NCI-H1694 treated with DMSO at 0.1 percent for 48 hours (cell line): Measurements from ENCODE around the gene SCLY.

Source experiments
- DNase-seq: peaks from one replicate; lab custom pipeline; 2025; lab: John Stamatoyannopoulos, UW

The SCLY gene

DNA sequence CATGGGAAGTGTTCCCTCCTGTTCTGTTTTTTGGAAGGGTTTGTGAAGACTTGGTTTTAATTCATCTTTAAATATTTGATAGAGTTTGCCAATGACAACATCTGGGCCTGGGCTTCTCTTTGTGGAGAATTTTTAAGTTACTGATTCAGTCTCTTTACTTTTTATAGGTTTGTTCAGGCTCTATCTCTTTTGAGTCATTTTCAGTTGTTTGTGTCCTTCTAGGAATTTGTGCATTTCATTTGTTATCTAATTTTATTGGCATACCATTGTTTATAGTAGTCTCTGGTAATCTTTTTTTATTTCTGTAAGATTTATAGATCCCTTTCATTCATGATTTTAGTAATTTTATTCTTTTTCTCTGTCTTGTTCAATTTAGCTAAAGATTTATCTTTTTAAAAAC lies 14.6 kb downstream of the SCLY start:
- DNase-seq: no peak

- no peak for DNase-seq
Observed at GRCh38 chr2:238077292-238077691, 16.5 kb downstream of the SCLY start.

DNA sequence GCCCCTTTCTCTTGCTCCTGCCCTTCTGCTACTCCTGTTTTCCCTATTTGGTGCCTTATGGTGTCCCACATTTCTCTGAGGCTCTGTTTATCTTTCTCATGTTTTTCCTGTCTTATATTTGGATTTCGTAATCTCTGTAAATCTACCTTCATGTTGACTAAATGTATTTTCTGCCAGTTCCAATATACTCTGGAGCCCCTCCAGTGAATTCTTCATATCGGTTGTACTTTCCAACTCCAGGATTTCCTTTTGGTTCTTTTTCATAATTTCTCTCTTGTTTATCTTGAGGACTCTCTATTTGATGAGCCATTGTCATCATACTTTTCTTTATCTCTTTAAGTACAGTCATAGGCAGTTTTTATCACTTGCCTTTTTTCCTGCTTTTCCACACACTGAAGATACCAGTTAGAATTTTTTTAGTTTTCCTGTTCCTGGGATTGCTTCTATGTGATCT lies 19.1 kb downstream of the SCLY start:
- DNase-seq: no peak

- DNase-seq: no peak
Observed at GRCh38 chr2:238080518-238080917, 19.7 kb downstream of the SCLY start.

GRCh38 chr2:238081150-238081549 lies 20.3 kb downstream of the SCLY start:
- DNase-seq: no peak

- no peak for DNase-seq
Observed at GRCh38 chr2:238081561-238081960, 20.8 kb downstream of the SCLY start.

DNA sequence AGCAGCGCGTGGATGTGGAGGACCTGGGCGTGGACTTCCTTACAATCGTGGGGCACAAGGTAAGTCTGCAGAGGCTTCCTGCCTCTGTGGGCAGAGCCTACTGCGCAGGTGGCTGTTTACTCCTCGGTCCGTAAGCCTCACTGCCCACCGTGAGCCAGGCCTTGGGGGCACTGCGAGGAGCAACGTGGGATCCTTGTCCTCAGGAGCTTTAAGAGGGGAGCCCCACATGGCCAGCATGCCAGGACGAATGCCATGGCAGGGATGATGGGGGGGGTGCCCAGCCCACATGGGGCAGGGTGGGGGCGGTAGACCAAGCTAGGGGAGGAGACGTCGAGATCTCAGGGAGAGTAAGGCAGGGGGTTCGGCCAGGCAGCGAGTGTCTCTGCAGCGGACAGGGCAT lies 21.4 kb downstream of the SCLY start:
- DNase-seq: no peak

DNA sequence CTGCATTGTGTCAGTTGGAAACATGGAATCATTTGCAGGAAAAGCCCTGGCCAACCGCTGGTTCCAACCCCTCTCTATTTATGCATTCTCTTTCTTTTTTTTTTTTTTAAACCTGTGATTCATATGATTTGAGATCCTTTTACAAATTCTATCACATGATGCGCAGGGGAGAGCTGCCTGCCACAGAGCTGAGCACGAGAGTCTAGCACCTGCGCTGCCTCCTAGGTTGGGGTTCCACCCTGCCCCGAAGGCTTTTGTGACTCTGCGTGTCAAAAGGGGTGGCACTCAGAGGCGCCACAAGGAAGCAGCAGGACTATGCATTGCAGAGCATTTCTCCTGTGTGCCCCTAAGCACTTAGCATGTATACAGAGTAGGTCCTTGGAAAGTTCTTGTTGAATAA lies 22.0 kb downstream of the SCLY start:
- DNase-seq: no peak

- no peak for DNase-seq
Observed at GRCh38 chr2:238083919-238084318, 23.1 kb downstream of the SCLY start.

- DNase-seq: no peak
Observed at GRCh38 chr2:238084761-238085160, 24.0 kb downstream of the SCLY start.

GRCh38 chr2:238085899-238086298 lies 25.1 kb downstream of the SCLY start:
- no peak for DNase-seq

- no peak for DNase-seq
Observed at GRCh38 chr2:238087211-238087610, 26.4 kb downstream of the SCLY start.

DNA sequence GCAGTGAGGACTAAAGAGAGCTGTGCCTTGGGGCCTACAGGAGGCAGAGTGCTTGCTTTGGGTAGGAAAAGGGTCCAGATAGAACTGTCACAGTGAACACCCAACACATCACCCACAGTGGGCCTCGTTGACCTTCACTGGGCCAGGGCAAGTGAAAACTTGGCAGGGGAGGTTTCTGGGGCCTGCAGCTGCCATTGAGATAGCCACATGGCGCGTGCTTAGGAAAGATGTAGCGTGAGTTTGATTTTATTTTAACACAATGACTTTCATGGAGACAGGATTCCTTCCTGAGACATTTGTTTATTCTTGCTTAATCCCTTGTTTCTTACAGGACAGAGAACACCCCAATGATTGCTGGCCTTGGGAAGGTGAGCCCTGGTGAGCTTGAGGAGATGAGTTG lies 30.1 kb downstream of the SCLY start:
- DNase-seq: no peak

DNA sequence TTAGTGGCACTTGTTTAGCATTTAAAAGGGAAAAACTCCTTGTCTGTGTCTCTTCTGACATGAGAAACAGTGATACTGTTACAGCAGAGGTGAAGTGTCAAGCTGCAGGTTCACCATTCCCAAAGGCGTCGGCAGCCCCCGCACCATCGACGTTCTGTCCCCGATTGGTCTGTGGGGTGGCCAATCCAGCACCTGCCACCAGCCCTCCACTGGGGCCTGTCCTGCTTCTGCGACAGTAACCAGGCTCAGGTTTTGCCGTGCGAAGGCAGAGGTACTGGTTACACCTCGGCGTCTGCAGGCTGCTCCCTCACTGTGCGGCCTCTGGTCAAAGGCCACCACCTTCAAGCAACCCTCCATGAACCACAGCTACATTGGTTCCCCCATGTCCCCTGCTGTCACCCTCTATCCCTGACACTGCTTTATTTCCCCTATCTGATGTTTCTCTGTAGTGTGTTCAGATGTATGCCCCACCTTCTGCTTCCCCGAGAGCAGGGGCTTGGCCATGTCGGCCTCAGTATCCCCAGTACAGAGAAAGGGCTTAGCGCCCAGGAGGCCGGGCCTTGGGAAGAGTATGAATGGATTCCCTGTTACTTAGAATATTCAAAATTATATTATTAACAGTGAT lies 30.7 kb downstream of the SCLY start:
- no peak for DNase-seq

- no peak for DNase-seq
Observed at GRCh38 chr2:238092486-238093035, 31.8 kb downstream of the SCLY start.

GRCh38 chr2:238093181-238094140 lies 32.7 kb downstream of the SCLY start:
- no peak for DNase-seq

DNA sequence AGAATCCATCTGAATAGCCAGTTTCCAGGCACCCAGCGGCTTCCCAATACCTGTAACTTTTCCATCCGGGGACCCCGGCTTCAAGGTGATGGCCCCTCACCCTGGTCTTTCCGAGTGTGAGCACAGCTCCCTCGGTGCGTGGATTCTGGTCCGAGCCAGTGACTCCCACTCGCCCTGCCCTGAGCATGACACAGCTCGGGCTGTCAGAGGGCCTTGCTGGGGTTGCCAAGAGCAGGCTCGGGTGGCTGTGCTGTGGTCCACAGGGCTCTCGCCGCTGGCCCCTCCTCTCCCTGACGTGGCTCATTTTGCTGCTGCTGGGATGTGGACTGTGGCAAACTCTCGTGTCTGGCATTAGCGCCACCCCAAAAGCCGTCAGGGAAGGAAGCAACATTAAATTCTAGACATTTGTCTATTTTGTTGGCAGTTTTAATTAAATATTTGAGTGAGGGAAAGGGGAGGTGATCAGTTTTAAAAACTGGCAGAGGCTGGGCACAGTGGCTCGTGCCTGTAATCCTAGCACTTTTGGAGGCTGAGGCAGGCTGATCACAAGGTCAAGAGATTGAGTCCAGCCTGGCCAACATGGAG lies 33.7 kb downstream of the SCLY start:
- no peak for DNase-seq

DNA sequence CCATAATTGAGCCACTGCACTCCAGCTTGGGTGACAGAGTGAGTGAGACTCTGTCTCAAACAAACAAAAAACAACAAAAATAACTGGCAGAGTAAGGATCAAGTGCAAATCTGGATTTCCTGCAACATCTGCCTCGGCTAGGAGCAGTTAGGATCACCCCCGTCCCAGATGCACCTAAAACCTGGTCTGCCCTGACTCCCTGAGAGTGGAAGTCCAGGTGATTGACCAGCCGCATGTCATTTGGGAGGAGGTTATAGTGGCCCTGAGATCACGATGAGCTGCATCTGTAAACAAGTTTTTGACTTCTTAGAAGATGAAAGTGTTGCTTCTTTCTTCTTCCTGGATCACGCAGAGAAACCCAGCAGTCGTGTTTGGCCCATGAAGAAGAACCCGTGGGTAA lies 34.3 kb downstream of the SCLY start:
- no peak for DNase-seq

GRCh38 chr2:238096311-238097011 lies 35.7 kb downstream of the SCLY start:
- DNase-seq: no peak

DNA sequence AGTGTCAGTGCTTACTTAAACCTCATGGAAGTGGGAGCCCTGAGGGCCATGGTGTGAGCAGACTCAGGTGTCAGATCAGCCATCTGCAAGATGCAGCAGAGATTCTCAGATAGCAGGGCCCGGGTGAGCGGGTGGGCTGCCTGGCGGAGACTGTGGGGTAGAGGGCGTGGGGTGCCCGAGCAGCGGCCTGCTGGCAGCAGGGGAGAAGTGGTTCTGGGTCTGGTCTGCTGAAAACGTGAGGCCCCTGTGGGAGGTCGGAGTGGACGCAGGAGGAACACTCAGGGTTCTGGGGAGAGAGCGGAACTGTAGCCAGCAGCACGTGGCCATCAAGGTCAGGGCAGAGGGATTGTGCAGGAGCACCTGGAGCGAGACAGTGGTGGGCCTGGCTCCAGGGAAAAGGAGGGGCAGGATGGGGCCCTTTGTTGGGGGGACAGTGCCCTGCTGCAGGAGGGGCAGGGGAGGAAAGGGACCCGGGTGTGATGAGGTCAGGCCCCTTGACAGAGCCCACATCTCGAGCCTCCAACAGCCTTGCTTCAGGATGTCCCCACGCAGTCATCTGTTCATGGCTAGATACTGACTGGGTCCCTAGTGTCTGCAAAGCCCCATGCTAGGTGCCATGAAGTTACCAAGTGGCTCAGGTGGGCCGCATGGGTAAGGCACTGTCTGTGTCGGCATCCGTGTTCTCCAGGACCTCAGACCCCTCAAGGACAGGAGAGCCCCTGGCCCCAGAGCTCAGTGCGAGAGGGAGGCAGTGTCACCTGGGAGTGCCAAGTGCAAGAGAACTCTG lies 36.6 kb downstream of the SCLY start:
- no peak for DNase-seq
